Upper lobe of left lung (tissue), 6 donors: ENCODE results near the gene MACROD1. TPM values are rescaled to one million over a fixed set of nuclear protein-coding genes. Genes with fewer than 3 reads are reported as not detected.

Experiments used
- ATAC-seq, 2 donors: fragments of 200-7000 bp; cut with Tn5 transposase; one replicate each; pipeline ENCODE4 v1.9.1; 2022; ENCODE audit warnings: mild to moderate bottlenecking in 2 of 2, moderate library complexity in 2 of 2; ENCODE audit not compliant: low FRiP score in 2 of 2
- DNase-seq, 2 donors: peaks; one replicate each; pipeline ENCODE4 v3.0.0-alpha.2; 2019 to 2020
- H3K27ac ChIP-seq, 4 donors: fragments of 200-600 bp; sonication (generic); one replicate each; pipeline ENCODE4 v1.5.1; 2016 to 2019
- H3K27me3 ChIP-seq, 4 donors: fragments of 200-600 bp; sonication (generic); one replicate each; pipeline ENCODE4 v1.5.1; 2017 to 2019
- H3K36me3 ChIP-seq, 4 donors: fragments of 200-600 bp; sonication (generic); one replicate each; pipeline ENCODE4 v1.5.1; 2016 to 2019
- H3K4me1 ChIP-seq, 4 donors: fragments of 200-600 bp; sonication (generic); one replicate each; pipeline ENCODE4 v1.5.1; 2018 to 2019
- H3K4me3 ChIP-seq, 4 donors: fragments of 200-600 bp; sonication (generic); one replicate each; pipeline ENCODE4 v1.5.1; 2017 to 2019; ENCODE audit warnings: mild to moderate bottlenecking in 2 of 4, moderate library complexity in 1 of 4
- H3K9me3 ChIP-seq, 4 donors: fragments of 200-600 bp; sonication (generic); one replicate each; pipeline ENCODE4 v1.5.1; 2018 to 2019
- CTCF ChIP-seq, 6 experiments: fragments of 450-650 bp in 4 of 6; fragments of 200-600 bp in 2 of 6; sonication (generic) in 2 of 6; IDR thresholded peaks; one replicate each; pipeline ENCODE4 v1.5.1; 2016 to 2019; ENCODE audit warnings: antibody characterized with exemption in 6 of 6
- EP300 ChIP-seq, 4 donors: sonication (generic); formaldehyde crosslinking; IDR thresholded peaks; one replicate each; pipeline ENCODE4 v1.5.1; 2017; ENCODE audit warnings: antibody characterized with exemption in 4 of 4, control low read depth in 2 of 4
- POLR2A ChIP-seq, 4 donors: fragments of 450-650 bp; IDR thresholded peaks; one replicate each; pipeline ENCODE4 v1.5.1; 2016 to 2017; ENCODE audit warnings: antibody characterized with exemption in 4 of 4, mild to moderate bottlenecking in 2 of 4
- POLR2AphosphoS5 ChIP-seq, 2 donors: sonication (generic); formaldehyde crosslinking; IDR thresholded peaks; one replicate each; pipeline ENCODE4 v1.5.1; 2017; ENCODE audit warnings: antibody characterized with exemption in 2 of 2
- WGBS, 2 donors: methylation state at CpG; one replicate each; pipeline ENCODE4 v1.1.5; 2017 to 2018; 5-methylcytosine and 5-hydroxymethylcytosine counted together
- total RNA-seq, 6 donors: library from RNA; depleted of rRNA in 4 of 6; stranded (reverse); fragments of >200 nt in 4 of 6; gene quantifications; one replicate each; pipeline versions ENCODE4 v1.1.0 to v1.2.1, GENCODE V29; 2016 to 2021
- donor health status: DM: no; HTN: no; CAD: no; lungs with moderate emphysema.
- donor health status: DM: no; HTN: yes; CAD: no; lungs with severe emphysema.

Gene MACROD1
- total RNA-seq: 10 to 100 TPM; 16.7 to 59.7 (median 33.5) TPM

DNA sequence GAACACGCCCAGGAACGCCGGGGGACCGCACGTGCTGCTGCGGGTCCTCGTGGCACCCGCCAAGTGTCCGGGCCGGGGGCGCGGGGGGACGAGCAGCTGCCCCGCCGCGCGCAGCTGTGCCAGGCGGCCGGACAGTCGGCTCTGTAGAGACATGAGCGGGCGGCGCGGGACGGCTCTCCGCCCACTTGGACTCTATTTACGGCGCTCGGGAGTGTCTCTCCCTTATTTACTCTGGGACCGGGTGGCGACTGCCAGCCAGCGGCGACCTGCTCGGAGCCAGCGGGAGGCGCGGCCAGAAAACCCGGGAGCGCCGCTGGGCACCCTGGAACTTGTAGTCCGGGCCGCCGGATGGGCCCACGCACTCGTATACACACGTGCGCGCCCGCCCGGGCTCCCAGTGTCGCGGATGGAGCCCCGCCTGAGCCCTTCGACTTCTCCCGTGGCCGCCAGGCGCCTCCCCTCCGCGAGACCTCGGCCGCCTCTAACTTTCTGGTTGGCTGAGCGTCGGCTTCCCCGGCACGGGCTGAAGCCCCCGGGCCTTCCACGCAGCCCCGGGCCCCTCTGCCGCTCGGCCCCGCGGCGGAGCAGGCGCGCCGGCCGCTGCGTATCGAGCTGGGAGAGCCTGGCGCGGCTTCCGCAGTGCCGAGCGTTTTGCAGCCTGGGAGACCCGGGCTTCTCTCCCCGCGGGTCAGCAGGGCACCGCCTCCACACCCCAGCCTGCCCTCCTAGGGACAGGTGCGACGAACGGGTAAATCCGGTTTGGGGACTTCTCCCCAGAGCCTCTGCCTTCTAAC, at the start of gene MACROD1:
TSS of gene MACROD1 (minus strand) at position 272 of the 794 bp plus-strand sequence. CDS start at position 153, 119 bp downstream.
- ATAC-seq (peak; percentile 91 to 96), DNase-seq (peak; percentile 94 to 97)
- no peaks in the 10 kb centered on the region for H3K36me3 ChIP-seq
- H3K27me3 ChIP-seq: no peaks in the 10 kb centered on the region
- peaks cover 14 to 26% (median 19%) of the 10 kb centered on the region in 4 donors for H3K4me1 ChIP-seq
- H3K4me3 ChIP-seq: peak within 1 kb of the TSS; percentile 65 to 93 (median 78)
- TF ChIP-seq CTCF (IDR thresholded peaks at IDR 0.05): peak in 2 of 6 experiments; percentile 10 to 14
- TF ChIP-seq EP300 (IDR thresholded peaks at IDR 0.05): peak in 1 of 4 donors; percentile 16
- peak in 2 of 4 donors; percentile 33 to 50 for TF ChIP-seq POLR2A (IDR thresholded peaks at IDR 0.05)
- TF ChIP-seq POLR2AphosphoS5 (IDR thresholded peaks at IDR 0.05): peak in 1 of 2 donors; percentile 50
- 2 to 3% methylated on average over 15 to 23 of the region's 92 CpGs for WGBS, 2 donors
- peak within 1 kb of the TSS; percentile 71 to 89 (median 83) for H3K27ac ChIP-seq
- H3K9me3 ChIP-seq: no peaks in the 10 kb centered on the region

- Histone ChIP-seq H3K4me1 (peaks cover 8 to 25% (median 15%) of the 10 kb centered on the region in 4 donors), H3K27ac (no peak overlapping the region), H3K27me3 (no peaks in the 10 kb centered on the region), H3K4me3 (no peak overlapping the region), H3K36me3 (peaks cover 0 to 33% (median 17%) of the 10 kb centered on the region in 4 donors), H3K9me3 (no peaks in the 10 kb centered on the region)
- TF ChIP-seq POLR2AphosphoS5 (IDR thresholded peaks at IDR 0.05) (no peak), POLR2A (IDR thresholded peaks at IDR 0.05) (no peak), CTCF (IDR thresholded peaks at IDR 0.05) (no peak), EP300 (IDR thresholded peaks at IDR 0.05) (no peak)
- 91 to 92% methylated on average over 28 to 30 of the region's 30 CpGs for WGBS, 2 donors
- DNase-seq (peak in 1 of 2 donors; percentile 73), ATAC-seq (no peak)
Measured at GRCh38 chr11:64211181-64211872, 45.4 kb upstream of the MACROD1 start.

- Histone ChIP-seq H3K27ac (no peak overlapping the region), H3K27me3 (no peaks in the 10 kb centered on the region), H3K4me3 (no peak overlapping the region), H3K4me1 (peaks cover 14 to 31% (median 24%) of the 10 kb centered on the region in 4 donors), H3K36me3 (peaks cover 0 to 29% (median 18%) of the 10 kb centered on the region in 4 donors), H3K9me3 (no peaks in the 10 kb centered on the region)
- no peak for TF ChIP-seq POLR2A (IDR thresholded peaks at IDR 0.05)
- TF ChIP-seq POLR2AphosphoS5 (IDR thresholded peaks at IDR 0.05): no peak
- TF ChIP-seq EP300 (IDR thresholded peaks at IDR 0.05): no peak
- no peak for TF ChIP-seq CTCF (IDR thresholded peaks at IDR 0.05)
- ATAC-seq (no peak), DNase-seq (peak in 1 of 2 donors; percentile 71)
- 91 to 94% methylated on average over 19 to 24 of the region's 24 CpGs for WGBS, 2 donors
Measured at GRCh38 chr11:64210301-64211020, 44.5 kb upstream of the MACROD1 start.

GRCh38 chr11:64209563-64209843, 43.6 kb upstream of the MACROD1 start:
- no peaks in the 10 kb centered on the region for H3K27me3 ChIP-seq
- DNase-seq (no peak), ATAC-seq (no peak)
- H3K27ac ChIP-seq: peak overlapping the region in 1 of 4 donors; percentile 86
- peaks cover 20 to 41% (median 32%) of the 10 kb centered on the region in 4 donors for H3K4me1 ChIP-seq
- no peak overlapping the region for H3K4me3 ChIP-seq
- H3K9me3 ChIP-seq: no peaks in the 10 kb centered on the region
- no peak for TF ChIP-seq CTCF (IDR thresholded peaks at IDR 0.05)
- TF ChIP-seq POLR2AphosphoS5 (IDR thresholded peaks at IDR 0.05): no peak
- TF ChIP-seq EP300 (IDR thresholded peaks at IDR 0.05): no peak
- TF ChIP-seq POLR2A (IDR thresholded peaks at IDR 0.05): no peak
- peaks cover 0 to 27% (median 18%) of the 10 kb centered on the region in 4 donors for H3K36me3 ChIP-seq
- 88 to 91% methylated on average over 7 to 8 of the region's 8 CpGs for WGBS, 2 donors
